Mammary epithelial cell (primary cell): ENCODE results near the gene CA9.

Source experiments
- CTCF ChIP-seq, 2 donors: IDR thresholded peaks in 1 of 2; conservative IDR thresholded peaks in 1 of 2; 2 replicates each; pipeline ENCODE4 v1.5.1; 2011 to 2012; ENCODE audit warnings: inconsistent platforms in 2 of 2, low read length in 2 of 2, mild to moderate bottlenecking in 2 of 2, control low read depth in 1 of 2, low read depth in 1 of 2; ENCODE audit not compliant: insufficient read depth in 1 of 2; ENCODE audit errors: extremely low read depth in 1 of 2
- EZH2 ChIP-seq: IDR thresholded peaks from 2 replicates; pipeline ENCODE4 v1.6.1; 2012; ENCODE audit warnings: low read length, inconsistent platforms, borderline replicate concordance

GRCh38 chr9:35649431-35650340, 24.0 kb upstream of the CA9 start:
- TF ChIP-seq CTCF (conservative IDR thresholded peaks at IDR 0.05 in 1 of 2, IDR thresholded peaks at IDR 0.05 in 1 of 2; ENCODE audit: extremely low read depth in 1 of 2, insufficient read depth in 1 of 2, low read depth in 1 of 2, low read length in 2 of 2) (no peak), EZH2 (no peak)
